Loucy (cell line): ENCODE results near the gene AGAP1.
A peak's percentile ranks its signal among the peaks of the same experiment; 100 is the strongest.

Source experiments
- H2AFZ ChIP-seq: fragments of 200-600 bp; sonication (generic); 2 replicates; pipeline ENCODE4 v1.6.0; 2016; ENCODE audit warnings: antibody characterized with exemption, mild to moderate bottlenecking, low read length, moderate library complexity
- H3F3A ChIP-seq: fragments of 200-600 bp; 2 replicates; pipeline ENCODE4 v1.6.0; 2016; ENCODE audit warnings: antibody characterized with exemption, low read depth, mild to moderate bottlenecking
- H3K27me3 ChIP-seq: fragments of 200-600 bp; sonication (generic); 2 replicates; pipeline ENCODE4 v1.6.1; 2014; ENCODE audit warnings: low read length, mild to moderate bottlenecking; ENCODE audit not compliant: insufficient read depth, poor library complexity, severe bottlenecking
- H3K36me3 ChIP-seq: fragments of 200-600 bp; sonication (generic); 2 replicates; pipeline ENCODE4 v1.6.1; 2016; ENCODE audit warnings: low read length; ENCODE audit not compliant: insufficient read depth
- H3K4me1 ChIP-seq: fragments of 200-600 bp; sonication (generic); 2 replicates; pipeline ENCODE4 v1.5.1; 2014; ENCODE audit warnings: low read length, mild to moderate bottlenecking; ENCODE audit not compliant: insufficient read depth, poor library complexity, severe bottlenecking
- H3K4me2 ChIP-seq: fragments of 200-600 bp; sonication (generic); 2 replicates; pipeline ENCODE4 v1.6.0; 2014; ENCODE audit warnings: antibody characterized with exemption, low read length, low read depth, mild to moderate bottlenecking; ENCODE audit not compliant: poor library complexity, severe bottlenecking
- H3K4me3 ChIP-seq: fragments of 200-600 bp; sonication (generic); 2 replicates; pipeline ENCODE4 v1.5.1; 2014; ENCODE audit warnings: low read length, mild to moderate bottlenecking, mixed read lengths; ENCODE audit not compliant: poor library complexity, severe bottlenecking
- H3K79me2 ChIP-seq: fragments of 200-600 bp; sonication (generic); 2 replicates; pipeline ENCODE4 v1.6.1; 2014; ENCODE audit warnings: low read length; ENCODE audit not compliant: insufficient read depth
- H3K9ac ChIP-seq: fragments of 200-600 bp; sonication (generic); 2 replicates; pipeline ENCODE4 v1.6.0; 2014; ENCODE audit warnings: mild to moderate bottlenecking, low read depth, low read length, moderate library complexity; ENCODE audit not compliant: poor library complexity, severe bottlenecking
- H3K9me2 ChIP-seq: fragments of 200-600 bp; sonication (generic); replicated peaks from 2 replicates; pipeline ENCODE4 v1.6.1; 2016; ENCODE audit warnings: low read depth, low read length, mixed read lengths
- H3K9me3 ChIP-seq: fragments of 200-600 bp; sonication (generic); 2 replicates; pipeline ENCODE4 v1.6.1; 2014; ENCODE audit warnings: mild to moderate bottlenecking, antibody characterized with exemption, low read length, low read depth; ENCODE audit not compliant: insufficient read depth
- H4K20me1 ChIP-seq: fragments of 200-600 bp; sonication (generic); 2 replicates; pipeline ENCODE4 v1.6.0; 2014; ENCODE audit warnings: antibody characterized with exemption, low read length, mild to moderate bottlenecking; ENCODE audit not compliant: insufficient read depth, poor library complexity, severe bottlenecking
- EZH2phosphoT487 ChIP-seq: fragments of 200-600 bp; IDR thresholded peaks from 2 replicates; pipeline ENCODE4 v1.6.1; 2018; ENCODE audit warnings: antibody characterized with exemption, mild to moderate bottlenecking, moderate library complexity, borderline replicate concordance
- TF ChIP-seq, protein P1 (sequence below): fragments of 200-600 bp; sonication (generic); conservative IDR thresholded peaks from 2 replicates; pipeline ENCODE4 v1.5.1; 2014; ENCODE audit warnings: mild to moderate bottlenecking, antibody characterized with exemption, low read length

The AGAP1 gene

GRCh38 chr2:236176417-236176816, 682.6 kb downstream of the AGAP1 start:
- Histone ChIP-seq H3K9me3 (no peaks in the 10 kb centered on the region), H2AFZ (no peak overlapping the region), H3F3A (no peaks in the 10 kb centered on the region), H3K79me2 (no peaks in the 10 kb centered on the region), H3K4me2 (no peak overlapping the region), H3K27me3 (no peaks in the 10 kb centered on the region), H3K4me3 (no peak overlapping the region), H4K20me1 (no peaks in the 10 kb centered on the region), H3K9ac (no peak overlapping the region), H3K4me1 (no peaks in the 10 kb centered on the region), H3K9me2 (no peaks in the 10 kb centered on the region), H3K36me3 (no peaks in the 10 kb centered on the region)
- no peak for TF ChIP-seq EZH2phosphoT487
- TF ChIP-seq, protein P1, sequence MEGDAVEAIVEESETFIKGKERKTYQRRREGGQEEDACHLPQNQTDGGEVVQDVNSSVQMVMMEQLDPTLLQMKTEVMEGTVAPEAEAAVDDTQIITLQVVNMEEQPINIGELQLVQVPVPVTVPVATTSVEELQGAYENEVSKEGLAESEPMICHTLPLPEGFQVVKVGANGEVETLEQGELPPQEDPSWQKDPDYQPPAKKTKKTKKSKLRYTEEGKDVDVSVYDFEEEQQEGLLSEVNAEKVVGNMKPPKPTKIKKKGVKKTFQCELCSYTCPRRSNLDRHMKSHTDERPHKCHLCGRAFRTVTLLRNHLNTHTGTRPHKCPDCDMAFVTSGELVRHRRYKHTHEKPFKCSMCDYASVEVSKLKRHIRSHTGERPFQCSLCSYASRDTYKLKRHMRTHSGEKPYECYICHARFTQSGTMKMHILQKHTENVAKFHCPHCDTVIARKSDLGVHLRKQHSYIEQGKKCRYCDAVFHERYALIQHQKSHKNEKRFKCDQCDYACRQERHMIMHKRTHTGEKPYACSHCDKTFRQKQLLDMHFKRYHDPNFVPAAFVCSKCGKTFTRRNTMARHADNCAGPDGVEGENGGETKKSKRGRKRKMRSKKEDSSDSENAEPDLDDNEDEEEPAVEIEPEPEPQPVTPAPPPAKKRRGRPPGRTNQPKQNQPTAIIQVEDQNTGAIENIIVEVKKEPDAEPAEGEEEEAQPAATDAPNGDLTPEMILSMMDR: peak; percentile 80

- Histone ChIP-seq H2AFZ (no peak overlapping the region), H3K9me2 (no peaks in the 10 kb centered on the region), H3K4me1 (no peaks in the 10 kb centered on the region), H3K4me3 (no peak overlapping the region), H3K36me3 (no peaks in the 10 kb centered on the region), H4K20me1 (no peaks in the 10 kb centered on the region), H3K9ac (no peak overlapping the region), H3K79me2 (no peaks in the 10 kb centered on the region), H3F3A (no peaks in the 10 kb centered on the region), H3K9me3 (no peaks in the 10 kb centered on the region), H3K4me2 (no peak overlapping the region), H3K27me3 (no peaks in the 10 kb centered on the region)
- TF ChIP-seq, protein P1: no peak
- no peak for TF ChIP-seq EZH2phosphoT487
These were observed 683.1 kb downstream of the AGAP1 start for GRCh38 chr2:236176951-236177350.

- Histone ChIP-seq H3K36me3 (no peaks in the 10 kb centered on the region), H3K4me3 (no peak overlapping the region), H3K4me1 (no peaks in the 10 kb centered on the region), H3F3A (no peaks in the 10 kb centered on the region), H3K9me2 (no peaks in the 10 kb centered on the region), H4K20me1 (no peaks in the 10 kb centered on the region), H3K79me2 (no peaks in the 10 kb centered on the region), H3K9ac (no peak overlapping the region), H2AFZ (no peak overlapping the region), H3K9me3 (no peaks in the 10 kb centered on the region), H3K4me2 (no peak overlapping the region), H3K27me3 (no peaks in the 10 kb centered on the region)
- TF ChIP-seq, protein P1: no peak
- TF ChIP-seq EZH2phosphoT487: no peak
These were observed 683.7 kb downstream of the AGAP1 start for GRCh38 chr2:236177604-236177966.
